Measurements from ENCODE around the gene ZYG11A.
"Not testable (repeated sequence)": the region's sequence is repeated elsewhere in the genome, so short reads cannot be mapped to it uniquely, and the experiment has no call there.

Gene ZYG11A

GRCh38 chr1:52842643-52843310 lies at the start of gene ZYG11A:
ZYG11A (plus strand) TSS chr1:52842760; CDS start chr1:52842884, 124 bp downstream.
- peak; percentile 78 for DNase-seq

GRCh38 chr1:52793717-52794116 lies 48.8 kb upstream of the ZYG11A start:
- DNase-seq, result not testable (repeated sequence)

- DNase-seq, result no peak
Measured at GRCh38 chr1:52795464-52795863, 47.1 kb upstream of the ZYG11A start.

GRCh38 chr1:52798331-52798730 lies 44.2 kb upstream of the ZYG11A start:
- no peak for DNase-seq

- no peak for DNase-seq
Measured at GRCh38 chr1:52801011-52801410, 41.5 kb upstream of the ZYG11A start.

- not testable (repeated sequence) for DNase-seq
Measured at GRCh38 chr1:52804083-52804482, 38.5 kb upstream of the ZYG11A start.

- no peak for DNase-seq
Measured at GRCh38 chr1:52814465-52814864, 28.1 kb upstream of the ZYG11A start.

GRCh38 chr1:52820830-52821229 lies 21.7 kb upstream of the ZYG11A start:
- DNase-seq, result not testable (repeated sequence)

GRCh38 chr1:52825868-52826267 lies 16.7 kb upstream of the ZYG11A start:
- DNase-seq, result no peak

- no peak for DNase-seq
Measured at GRCh38 chr1:52834798-52835197, 7.8 kb upstream of the ZYG11A start.

- DNase-seq, result no peak
Measured at GRCh38 chr1:52836035-52836434, 6.5 kb upstream of the ZYG11A start.

GRCh38 chr1:52839175-52839574 lies 3.4 kb upstream of the ZYG11A start:
- DNase-seq, result not testable (repeated sequence)

GRCh38 chr1:52845119-52845518 lies 2.6 kb downstream of the ZYG11A start:
- not testable (repeated sequence) for DNase-seq

- no peak for DNase-seq
Measured at GRCh38 chr1:52848423-52848822, 5.9 kb downstream of the ZYG11A start.

GRCh38 chr1:52850951-52851350 lies 8.4 kb downstream of the ZYG11A start:
- no peak for DNase-seq

GRCh38 chr1:52852854-52853253 lies 10.3 kb downstream of the ZYG11A start:
- no peak for DNase-seq

- no peak for DNase-seq
Measured at GRCh38 chr1:52855584-52855983, 13.0 kb downstream of the ZYG11A start.

- DNase-seq, result no peak
Measured at GRCh38 chr1:52856026-52856425, 13.5 kb downstream of the ZYG11A start.

- no peak for DNase-seq
Measured at GRCh38 chr1:52857443-52857842, 14.9 kb downstream of the ZYG11A start.

GRCh38 chr1:52862666-52863458 lies 20.3 kb downstream of the ZYG11A start:
- no peak for DNase-seq

- DNase-seq, result no peak
Measured at GRCh38 chr1:52867087-52867863, 24.7 kb downstream of the ZYG11A start.

GRCh38 chr1:52869727-52870126 lies 27.2 kb downstream of the ZYG11A start:
- not testable (repeated sequence) for DNase-seq

- DNase-seq, result no peak
Measured at GRCh38 chr1:52876843-52877242, 34.3 kb downstream of the ZYG11A start.

- DNase-seq, result no peak
Measured at GRCh38 chr1:52877554-52877953, 35.0 kb downstream of the ZYG11A start.
